ENCODE measurements around the gene NTM.
"Not testable (repeated sequence)": the region's sequence is repeated elsewhere in the genome, so short reads cannot be mapped to it uniquely, and the experiment has no call there.

Gene NTM

DNA sequence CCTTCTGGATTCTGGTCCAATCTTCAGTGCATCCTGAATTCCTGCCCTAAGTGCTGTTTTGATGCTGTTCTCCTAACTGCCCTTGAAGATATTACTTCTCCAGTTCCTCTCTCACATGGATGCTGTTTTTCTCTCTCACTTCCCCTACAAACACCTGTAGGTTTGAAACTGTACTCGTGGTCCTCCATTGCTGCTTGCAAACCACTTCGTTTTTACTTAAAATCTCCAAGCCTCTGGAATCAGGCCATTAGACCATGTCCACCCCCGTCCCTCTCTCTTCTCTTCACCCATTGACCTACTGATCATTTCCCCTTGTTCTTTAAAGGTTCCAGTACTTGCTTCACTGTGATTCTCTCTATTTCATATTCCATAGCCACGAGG is 988.1 kb downstream of the NTM start:
- DNase-seq (ENCODE audit: insufficient read length, low spot score) = no peak
- TF ChIP-seq, protein P1, sequence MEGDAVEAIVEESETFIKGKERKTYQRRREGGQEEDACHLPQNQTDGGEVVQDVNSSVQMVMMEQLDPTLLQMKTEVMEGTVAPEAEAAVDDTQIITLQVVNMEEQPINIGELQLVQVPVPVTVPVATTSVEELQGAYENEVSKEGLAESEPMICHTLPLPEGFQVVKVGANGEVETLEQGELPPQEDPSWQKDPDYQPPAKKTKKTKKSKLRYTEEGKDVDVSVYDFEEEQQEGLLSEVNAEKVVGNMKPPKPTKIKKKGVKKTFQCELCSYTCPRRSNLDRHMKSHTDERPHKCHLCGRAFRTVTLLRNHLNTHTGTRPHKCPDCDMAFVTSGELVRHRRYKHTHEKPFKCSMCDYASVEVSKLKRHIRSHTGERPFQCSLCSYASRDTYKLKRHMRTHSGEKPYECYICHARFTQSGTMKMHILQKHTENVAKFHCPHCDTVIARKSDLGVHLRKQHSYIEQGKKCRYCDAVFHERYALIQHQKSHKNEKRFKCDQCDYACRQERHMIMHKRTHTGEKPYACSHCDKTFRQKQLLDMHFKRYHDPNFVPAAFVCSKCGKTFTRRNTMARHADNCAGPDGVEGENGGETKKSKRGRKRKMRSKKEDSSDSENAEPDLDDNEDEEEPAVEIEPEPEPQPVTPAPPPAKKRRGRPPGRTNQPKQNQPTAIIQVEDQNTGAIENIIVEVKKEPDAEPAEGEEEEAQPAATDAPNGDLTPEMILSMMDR (IDR thresholded peaks at IDR 0.05; ENCODE audit: insufficient read depth, missing control alignments) = no peak
- no peak for FAIRE-seq

DNA sequence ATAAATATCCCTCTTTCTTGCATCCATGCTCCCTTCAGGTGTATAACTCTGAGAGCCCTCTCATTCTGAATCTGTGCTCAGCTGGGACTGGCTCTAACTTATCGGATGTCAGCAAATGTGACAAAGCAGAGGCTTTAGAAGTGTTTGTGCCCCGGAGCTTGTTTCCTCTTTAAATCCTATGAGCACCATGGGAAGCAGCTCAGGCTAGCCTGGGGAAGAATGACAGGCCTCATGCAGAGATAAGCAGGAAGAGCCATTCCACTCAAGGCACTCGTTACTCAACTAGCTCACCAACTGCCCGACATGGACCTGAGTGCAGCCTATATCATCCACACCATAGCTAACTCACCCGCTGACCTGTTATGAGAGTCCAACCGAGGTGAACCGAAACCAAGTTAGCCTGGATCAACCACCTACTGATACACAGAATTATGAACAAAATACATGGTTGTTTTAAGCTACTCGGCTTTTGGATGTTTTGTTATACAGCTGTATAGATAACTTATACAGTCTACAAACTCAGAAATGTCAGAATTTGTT is 990.7 kb downstream of the NTM start:
- TF ChIP-seq, protein P1 (IDR thresholded peaks at IDR 0.05; ENCODE audit: insufficient read depth, missing control alignments) = no peak
- DNase-seq (ENCODE audit: insufficient read length, low spot score) = no peak
- no peak for FAIRE-seq

DNA sequence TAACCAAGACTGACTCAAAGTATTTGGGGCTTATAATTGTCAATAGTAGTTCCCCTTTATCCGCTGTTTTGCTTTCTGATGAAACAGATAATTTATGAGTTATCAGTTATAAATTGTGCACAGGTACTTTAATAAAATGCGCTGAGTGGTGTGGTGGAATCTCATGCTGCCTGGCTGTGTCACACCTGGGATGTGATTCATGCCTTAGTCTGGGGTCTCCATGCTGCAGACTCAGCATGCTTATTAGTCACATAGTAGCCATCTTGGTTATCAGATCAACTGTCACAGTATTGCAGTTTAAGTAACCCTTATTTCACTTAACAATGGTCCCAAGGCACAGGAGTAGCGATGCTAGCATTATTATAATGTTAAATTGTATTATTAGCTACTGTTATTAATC is 995.2 kb downstream of the NTM start:
- TF ChIP-seq, protein P1 (IDR thresholded peaks at IDR 0.05; ENCODE audit: insufficient read depth, missing control alignments) = no peak
- DNase-seq (ENCODE audit: insufficient read length, low spot score) (no peak), FAIRE-seq (no peak)

DNA sequence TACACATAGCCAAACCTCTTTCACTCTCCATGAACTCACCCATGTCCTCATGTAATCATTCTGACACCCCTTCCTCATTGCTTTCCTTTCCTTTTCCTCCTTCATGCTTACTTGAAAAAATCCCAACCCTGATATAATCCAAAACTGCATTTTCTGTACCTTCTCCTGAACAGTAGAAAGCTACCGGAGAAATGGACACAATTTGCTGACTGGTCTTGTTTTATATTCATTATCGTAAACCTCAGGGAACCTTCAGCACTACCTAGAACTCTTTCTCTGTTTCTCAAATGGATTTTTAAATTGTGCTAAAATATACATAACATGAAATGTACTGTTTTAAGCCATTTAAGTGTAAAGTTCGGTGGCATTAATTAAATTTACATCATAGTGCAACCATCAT is 996.9 kb downstream of the NTM start:
- TF ChIP-seq, protein P1 (IDR thresholded peaks at IDR 0.05; ENCODE audit: insufficient read depth, missing control alignments) = no peak
- no peak for DNase-seq (ENCODE audit: insufficient read length, low spot score)
- no peak for FAIRE-seq

DNA sequence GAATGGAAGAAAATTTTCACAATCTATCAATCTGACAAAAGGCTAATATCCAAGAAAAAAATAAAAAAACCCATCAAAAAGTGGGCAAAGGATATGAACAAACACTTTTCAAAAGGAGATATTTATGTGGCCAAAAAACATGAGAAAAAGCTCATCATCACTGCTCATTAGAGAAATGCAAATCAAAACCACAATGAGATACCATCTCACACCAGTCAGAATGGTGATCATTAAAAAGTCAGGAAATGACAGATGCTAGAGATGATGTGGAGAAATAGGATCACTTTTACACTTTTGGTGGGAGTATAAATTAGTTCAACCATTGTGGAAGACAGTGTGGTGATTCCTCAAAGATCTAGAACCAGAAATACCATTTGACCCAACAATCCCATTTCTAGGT is 999.7 kb downstream of the NTM start:
- not testable (repeated sequence) for FAIRE-seq; DNase-seq (ENCODE audit: insufficient read length, low spot score)

DNA sequence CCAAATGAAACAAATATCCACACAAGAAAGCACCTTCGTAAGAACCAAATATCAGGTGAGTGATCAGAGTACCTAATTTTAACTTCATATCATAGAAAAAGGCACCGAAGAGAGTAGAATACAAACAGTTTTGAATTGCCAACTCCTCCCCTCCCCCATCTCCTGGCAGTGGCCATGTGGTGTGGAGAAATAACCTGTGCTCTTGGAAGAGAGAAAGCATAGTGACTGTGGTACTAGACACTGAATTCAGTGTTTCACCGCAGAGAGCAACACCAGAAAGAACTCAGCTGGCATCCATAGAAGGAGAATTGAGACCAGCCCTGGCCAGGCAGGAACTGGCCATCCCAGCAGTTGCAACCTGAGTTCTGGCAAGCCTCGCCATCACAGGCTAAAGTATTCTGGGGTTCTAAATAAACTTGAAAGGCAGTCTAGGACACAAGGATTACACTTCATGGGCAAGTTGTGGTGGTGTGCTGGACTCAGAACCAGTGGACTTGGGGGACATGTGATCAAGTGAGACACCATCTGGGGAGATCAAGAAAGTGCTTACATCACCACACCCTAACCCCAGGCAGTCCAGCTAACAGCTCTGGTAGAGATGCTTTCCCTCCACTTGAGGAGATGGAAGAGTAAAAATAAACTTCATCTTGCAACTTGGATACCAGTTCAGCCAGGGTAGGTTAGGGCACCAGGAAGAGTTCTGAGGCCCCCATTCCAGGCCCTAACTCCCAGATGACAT is 1003.2 kb downstream of the NTM start:
- FAIRE-seq = no peak
- TF ChIP-seq, protein P1 (IDR thresholded peaks at IDR 0.05; ENCODE audit: insufficient read depth, missing control alignments) = no peak
- no peak for DNase-seq (ENCODE audit: insufficient read length, low spot score)

DNA sequence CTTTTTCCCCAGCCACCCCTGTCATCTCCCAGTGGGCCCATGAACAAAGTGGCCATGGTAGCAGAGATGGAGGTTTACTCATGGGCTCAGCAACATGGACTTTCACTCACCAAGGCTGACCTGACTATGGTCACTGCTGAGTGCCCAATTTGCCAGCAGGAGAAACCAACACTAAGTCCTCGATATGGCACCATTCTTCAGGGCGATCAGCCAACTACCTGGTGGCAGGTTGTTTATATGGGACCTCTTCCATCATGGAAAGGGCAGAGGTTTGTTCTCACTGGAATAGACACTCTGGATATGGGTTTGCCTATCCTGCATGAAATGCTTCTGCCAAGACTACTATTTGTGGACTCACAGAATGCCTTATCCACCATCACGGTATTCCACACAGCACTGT is 1009.1 kb downstream of the NTM start:
- DNase-seq (ENCODE audit: insufficient read length, low spot score) (no peak), FAIRE-seq (no peak)
- TF ChIP-seq, protein P1 (IDR thresholded peaks at IDR 0.05; ENCODE audit: insufficient read depth, missing control alignments) = no peak
